Posterior vena cava (tissue), 2 donors: ENCODE measurements around the gene ZNF680. TPM values are rescaled to one million over a fixed set of nuclear protein-coding genes. Genes with fewer than 3 reads are reported as not detected.
"Not testable (repeated sequence)": the region's sequence is repeated elsewhere in the genome, so short reads cannot be mapped to it uniquely, and the experiment has no call there.

Experiments
- DNase-seq: peaks from one replicate; pipeline ENCODE4 v3.0.0-alpha.2; 2020; ENCODE audit warnings: low spot score
- intact Hi-C, 2 donors: fragments of 100-400 bp; cut with DNase I; formaldehyde crosslinking; loops; one replicate each; pipeline versions ENCODE4 v1.14.1 to v1.14.2; 2022 to 2023
- total RNA-seq, 2 donors: library from RNA; stranded (reverse); fragmentation: NEBNext Ultra II Directional; extraction: Animal tissue kit (Norgen Biotek cat#: 25700); gene quantifications; one replicate each; pipeline ENCODE4 v1.2.1, GENCODE V29; 2021
- donor health status: DM: yes; HTN: yes; CAD: no.
- donor health status: DM: yes; HTN: yes; CAD: no.

The ZNF680 gene
- total RNA-seq, 2 donors from 2014 or later = 22.3 to 25.3 TPM

DNA sequence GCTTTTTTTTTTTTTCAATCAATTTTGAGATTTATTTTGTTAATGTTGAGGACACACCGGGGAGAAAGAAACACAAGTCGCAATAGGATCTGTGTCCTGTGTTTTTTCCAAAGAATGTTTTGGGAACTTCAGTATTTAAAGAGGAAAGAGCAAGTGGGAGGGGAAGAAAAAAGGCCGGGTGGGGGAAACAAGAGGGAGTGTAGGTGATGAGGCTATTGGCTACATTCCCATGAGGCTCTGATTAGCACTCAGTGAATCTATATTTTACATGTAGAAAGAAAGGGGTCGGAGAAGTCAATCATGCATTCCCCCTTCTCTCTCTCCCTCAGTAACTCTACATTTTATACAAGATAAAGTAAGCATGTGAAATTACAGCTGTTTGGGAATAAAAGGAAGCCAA lies 4.1 kb downstream of the ZNF680 start:
- no peak for DNase-seq
- intact Hi-C loops = no loop called here

GRCh38 chr7:64558323-64558705 lies 4.6 kb downstream of the ZNF680 start:
- intact Hi-C loops = no loop called here
- DNase-seq = no peak

GRCh38 chr7:64557601-64558322 lies 5.1 kb downstream of the ZNF680 start:
- intact Hi-C loops = no loop called here
- DNase-seq = no peak

DNA sequence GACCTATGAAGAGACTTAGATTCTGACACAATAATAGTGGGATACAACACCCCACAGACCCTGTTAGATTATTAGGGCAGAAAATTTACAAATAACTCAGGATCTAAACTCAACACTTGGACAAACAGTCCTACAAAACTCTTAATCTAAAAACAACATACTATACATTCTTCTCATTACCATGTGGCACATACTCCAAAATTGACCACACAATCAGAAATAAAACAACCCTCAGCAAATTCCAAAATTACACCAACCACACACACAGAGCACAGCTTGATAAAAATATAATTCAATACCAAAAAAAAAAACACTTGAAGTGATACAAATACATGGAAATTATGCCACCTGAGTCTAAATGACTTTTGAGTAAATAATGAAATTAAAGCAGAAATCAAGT lies 7.8 kb downstream of the ZNF680 start:
- DNase-seq = no peak
- intact Hi-C loops = no loop called here

DNA sequence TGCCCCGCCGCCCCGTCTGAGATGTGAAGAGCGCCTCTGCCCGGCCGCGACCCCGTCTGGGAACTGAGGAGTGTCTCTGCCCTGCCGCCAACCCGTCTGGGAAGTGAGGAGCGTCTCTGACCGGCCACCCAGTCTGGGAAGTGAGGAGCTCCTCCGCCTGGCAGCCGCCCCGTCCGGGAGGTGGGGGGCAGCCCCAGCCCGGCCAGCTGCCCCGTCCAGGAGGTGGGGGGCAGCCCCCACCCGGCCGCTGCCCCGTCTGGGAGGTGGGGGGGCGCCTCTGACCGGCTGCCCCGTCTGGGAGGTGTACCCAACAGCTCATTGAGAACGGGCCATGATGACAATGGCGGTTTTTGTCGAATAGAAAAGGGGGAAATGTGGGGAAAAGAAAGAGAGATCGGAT lies 8.7 kb downstream of the ZNF680 start:
- DNase-seq, intact Hi-C loops: not testable (repeated sequence)

GRCh38 chr7:64551375-64552142 lies 11.3 kb downstream of the ZNF680 start:
- no peak for DNase-seq
- intact Hi-C loops = no loop called here

DNA sequence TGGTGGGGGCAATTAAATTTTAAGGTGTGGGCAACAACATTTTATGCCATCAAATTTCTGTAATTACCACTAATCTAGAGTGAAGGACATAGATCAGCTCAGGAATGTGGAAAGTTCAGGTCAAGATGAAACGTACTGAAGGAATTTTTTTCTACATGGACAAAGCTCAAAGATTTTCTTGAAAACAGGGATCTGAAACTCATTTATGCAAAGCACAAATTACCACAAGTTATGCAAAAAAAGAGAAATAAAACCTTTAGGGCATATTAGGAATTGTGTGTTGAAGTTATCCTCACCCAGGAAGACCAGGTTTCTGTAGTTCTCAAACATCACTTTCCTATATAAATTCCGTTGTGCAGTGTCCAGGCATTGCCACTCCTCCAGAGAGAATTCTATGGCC lies 18.9 kb downstream of the ZNF680 start:
- no peak for DNase-seq
- intact Hi-C loops = no loop called here

GRCh38 chr7:64541438-64542359 lies 21.2 kb downstream of the ZNF680 start:
- intact Hi-C loops = no loop called here
- DNase-seq = no peak

DNA sequence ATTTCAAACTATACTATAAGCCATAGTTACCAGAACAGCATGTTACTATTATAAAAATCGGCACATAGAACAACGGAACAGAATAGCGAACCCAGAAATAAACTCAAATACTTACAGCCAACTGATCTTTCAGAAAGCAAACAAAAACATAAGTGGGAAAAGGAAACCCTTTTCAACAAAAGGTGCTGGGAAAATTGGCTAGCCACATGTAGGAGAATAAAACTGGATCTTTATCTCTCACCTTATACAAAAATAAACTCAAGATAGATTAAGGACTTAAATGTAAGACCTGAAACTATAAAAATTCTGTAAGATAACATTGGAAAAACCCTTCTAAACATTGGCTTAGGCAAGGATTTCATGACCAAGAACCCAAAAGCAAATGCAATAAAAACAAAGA lies 29.1 kb downstream of the ZNF680 start:
- intact Hi-C loops = no loop called here
- DNase-seq = no peak

GRCh38 chr7:64528770-64529169 lies 34.1 kb downstream of the ZNF680 start:
- intact Hi-C loops = no loop called here

GRCh38 chr7:64521409-64521984 lies 41.4 kb downstream of the ZNF680 start:
- intact Hi-C loops = no loop called here
- no peak for DNase-seq

More at GRCh38 chr7:64528770-64529169, 34.1 kb downstream of the ZNF680 start:
- no peak for DNase-seq

DNA sequence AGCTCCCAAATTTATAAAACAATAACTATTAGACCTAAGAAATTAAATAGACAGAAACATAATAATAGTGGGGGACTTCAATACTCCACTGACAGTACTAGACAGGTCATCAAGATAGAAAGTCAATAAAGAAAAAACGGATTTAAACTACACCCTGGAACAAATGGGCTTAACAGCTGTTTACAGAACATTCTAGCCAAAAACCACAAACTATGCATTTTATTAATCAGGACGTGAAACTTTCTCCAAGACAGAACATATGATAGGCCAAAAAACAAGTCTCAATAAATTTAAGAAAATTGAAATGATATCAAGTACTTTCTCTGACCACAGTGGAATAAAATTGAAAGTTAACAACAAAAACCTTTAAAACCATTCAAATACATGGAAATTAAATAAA lies 46.4 kb downstream of the ZNF680 start:
- intact Hi-C loops = no loop called here

GRCh38 chr7:64515781-64516180 lies 47.1 kb downstream of the ZNF680 start:
- no peak for DNase-seq
- intact Hi-C loops = no loop called here

More for the DNA sequence above, 46.4 kb downstream of the ZNF680 start:
- no peak for DNase-seq

DNA sequence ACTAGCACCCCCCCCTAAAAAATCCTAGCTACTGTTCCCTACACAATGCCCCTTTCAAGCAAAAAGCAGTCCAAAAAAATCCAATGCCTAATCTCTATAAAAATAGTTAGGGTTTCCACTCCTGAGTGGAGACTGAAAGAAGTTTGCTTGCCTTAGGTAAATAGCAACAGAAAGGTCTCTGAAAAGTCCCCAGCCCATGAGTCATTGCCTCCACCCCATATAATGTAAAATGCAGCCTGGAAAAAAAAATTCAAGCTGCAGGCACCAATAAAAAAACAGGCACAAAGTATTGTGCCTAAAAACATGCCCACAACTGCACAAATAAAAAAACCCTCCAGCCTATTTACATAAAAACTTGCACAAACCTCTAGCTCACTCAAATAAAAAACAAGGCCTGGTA lies 47.5 kb downstream of the ZNF680 start:
- intact Hi-C loops = no loop called here
- DNase-seq = no peak

DNA sequence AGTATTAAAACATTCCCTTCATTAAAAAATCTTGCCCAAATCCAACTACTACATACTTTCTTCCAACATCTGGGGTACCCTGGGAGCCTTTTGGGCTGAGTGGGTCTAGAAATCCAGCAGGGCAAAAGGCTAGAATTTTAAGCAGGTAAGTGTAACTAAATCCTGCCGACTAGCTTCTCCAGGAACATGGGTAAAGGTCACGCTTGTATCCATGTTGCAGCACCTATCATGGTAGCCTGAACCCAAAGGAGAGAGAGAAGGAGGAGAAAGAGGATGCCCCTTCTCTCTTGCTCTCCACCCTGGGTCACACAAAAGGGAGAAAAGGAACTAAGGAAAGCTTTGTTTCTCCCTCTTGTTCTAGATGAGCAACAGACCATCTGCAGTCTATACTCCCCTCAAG lies 53.3 kb downstream of the ZNF680 start:
- intact Hi-C loops = no loop called here
- no peak for DNase-seq

GRCh38 chr7:64504581-64505120 lies 58.2 kb downstream of the ZNF680 start:
- DNase-seq = no peak
- intact Hi-C loops = no loop called here

DNA sequence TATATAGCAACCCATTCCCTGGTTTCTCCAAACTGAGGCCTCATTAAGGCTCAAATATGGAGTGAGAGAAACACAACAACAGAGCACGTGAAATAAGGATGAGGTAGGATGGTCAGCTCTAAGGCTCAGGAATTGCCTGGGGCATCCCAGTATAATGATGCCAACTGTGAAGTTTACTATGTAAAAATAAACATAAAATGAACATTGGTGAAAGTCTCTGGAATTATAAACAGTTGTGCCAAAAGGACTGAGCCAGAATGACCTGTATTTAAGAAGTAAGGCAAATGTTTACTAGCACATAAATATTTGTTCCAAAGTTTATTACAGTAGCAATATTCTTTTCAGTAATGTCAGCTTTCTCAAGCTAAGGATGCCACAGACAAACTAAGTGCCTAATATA lies 64.6 kb downstream of the ZNF680 start:
- intact Hi-C loops = loop anchor here in 1 of 2 donors (5.0 kb wide), 1 partner anchor 476 kb away; no protein-coding TSS in a partner anchor
- DNase-seq = no peak

GRCh38 chr7:64494912-64495461 lies 67.9 kb downstream of the ZNF680 start:
- intact Hi-C loops = loop anchor here in 1 of 2 donors (5.0 kb wide), 1 partner anchor 473 kb away; no protein-coding TSS in a partner anchor
- no peak for DNase-seq

GRCh38 chr7:64485623-64486022 lies 77.2 kb downstream of the ZNF680 start:
- DNase-seq = no peak
- intact Hi-C loops = no loop called here
